ENCODE results near the gene PABPC1L. TPM values are rescaled to one million over a fixed set of nuclear protein-coding genes. Genes with fewer than 3 reads are reported as not detected.

The PABPC1L gene
- total RNA-seq, 2 experiments from 2014 or later, result 88.4 to 93.8 TPM

GRCh38 chr20:44979090-44979621 is 69.3 kb downstream of the PABPC1L start:
- H3K36me3 Mint-ChIP-seq (ENCODE audit: low read depth), result peaks cover 88% of the 10 kb centered on the region
- peak; percentile 82 for ATAC-seq
- peak overlapping the region; percentile 50 for H3K4me3 Mint-ChIP-seq

GRCh38 chr20:44981736-44982406 is 72.0 kb downstream of the PABPC1L start:
- no peak overlapping the region for H3K4me3 Mint-ChIP-seq
- H3K9me3 Mint-ChIP-seq, result no peaks in the 10 kb centered on the region
- ChIA-PET POLR2A (interaction anchor here (1.1 to 3.0 kb wide), 4 partner anchors 13 to 57 kb away, joined by 3 to 24 read pairs (median 4); no protein-coding TSS in a partner anchor), CTCF (interaction anchor here (1.1 to 3.1 kb wide), 3 partner anchors 11 to 29 kb away, joined by 3 to 9 read pairs (median 4); no protein-coding TSS in a partner anchor)
- H3K27me3 Mint-ChIP-seq, result no peaks in the 10 kb centered on the region
- peaks cover 74% of the 10 kb centered on the region for H3K4me1 Mint-ChIP-seq (ENCODE audit: low read depth)
- H3K36me3 Mint-ChIP-seq (ENCODE audit: low read depth), result peaks cover 75% of the 10 kb centered on the region
- intact Hi-C loops (cut with micrococcal nuclease), result no loop called here
- DNase-seq (no peak), ATAC-seq (peak; percentile 60)
- peak overlapping the region; percentile 96 for H3K27ac Mint-ChIP-seq
- TF ChIP-seq CTCF (IDR thresholded peaks at IDR 0.05), result no peak

More at GRCh38 chr20:44979090-44979621, 69.3 kb downstream of the PABPC1L start:
- no peak for TF ChIP-seq CTCF (IDR thresholded peaks at IDR 0.05)
- peaks cover 83% of the 10 kb centered on the region for H3K4me1 Mint-ChIP-seq (ENCODE audit: low read depth)
- ChIA-PET CTCF (interaction anchor here (0.8 to 2.1 kb wide), 9 partner anchors 9 to 117 kb away, joined by 3 to 11 read pairs (median 4); no protein-coding TSS in a partner anchor), POLR2A (interaction anchor here (0.8 to 4.2 kb wide), 5 partner anchors 11 to 71 kb away, joined by 3 to 55 read pairs (median 9); partner anchors contain the start of genes STK4 and TOMM34)
- peak overlapping the region; percentile 96 for H3K27ac Mint-ChIP-seq
- peak; percentile 86 for DNase-seq
- intact Hi-C loops (cut with micrococcal nuclease), result loop anchor here (1.0 kb wide), 1 partner anchor 12 kb away; no protein-coding TSS in a partner anchor
- no peaks in the 10 kb centered on the region for H3K9me3 Mint-ChIP-seq
- no peaks in the 10 kb centered on the region for H3K27me3 Mint-ChIP-seq

- no peaks in the 10 kb centered on the region for H3K9me3 Mint-ChIP-seq
- no peaks in the 10 kb centered on the region for H3K27me3 Mint-ChIP-seq
- intact Hi-C loops (cut with micrococcal nuclease), result no loop called here
- TF ChIP-seq CTCF (IDR thresholded peaks at IDR 0.05), result no peak
- DNase-seq (no peak), ATAC-seq (no peak)
- H3K36me3 Mint-ChIP-seq (ENCODE audit: low read depth), result peaks cover 71% of the 10 kb centered on the region
- ChIA-PET CTCF (interaction anchor here (1.0 to 3.1 kb wide), 2 partner anchors 12 to 28 kb away, joined by 5 to 9 read pairs; no protein-coding TSS in a partner anchor), POLR2A (interaction anchor here (0.9 to 3.0 kb wide), 2 partner anchors 14 to 24 kb away, joined by 3 to 24 read pairs; no protein-coding TSS in a partner anchor)
- H3K4me3 Mint-ChIP-seq, result no peak overlapping the region
- H3K27ac Mint-ChIP-seq, result peak overlapping the region; percentile 69
- peaks cover 67% of the 10 kb centered on the region for H3K4me1 Mint-ChIP-seq (ENCODE audit: low read depth)
Observed at GRCh38 chr20:44983093-44983674, 73.3 kb downstream of the PABPC1L start.

GRCh38 chr20:44988631-44989171 is 78.8 kb downstream of the PABPC1L start:
- CTCF ChIA-PET, result interaction anchor here (0.6 to 1.4 kb wide), 2 partner anchors 41 to 54 kb away, joined by 3 read pairs; no protein-coding TSS in a partner anchor
- POLR2A ChIA-PET, result interaction anchor here (1.8 to 2.6 kb wide), 3 partner anchors 17 to 29 kb away, joined by 5 to 15 read pairs (median 12); partner anchors contain the start of genes STK4 and TOMM34
- DNase-seq, result no peak
- Mint-ChIP-seq H3K27me3 (no peaks in the 10 kb centered on the region), H3K36me3 (ENCODE audit: low read depth) (peaks cover 58% of the 10 kb centered on the region), H3K4me3 (no peak overlapping the region), H3K4me1 (ENCODE audit: low read depth) (peaks cover 72% of the 10 kb centered on the region), H3K9me3 (no peaks in the 10 kb centered on the region), H3K27ac (peak overlapping the region; percentile 64)
- TF ChIP-seq CTCF (IDR thresholded peaks at IDR 0.05), result no peak
- intact Hi-C loops (cut with micrococcal nuclease), result no loop called here
- ATAC-seq, result no peak

Other genes with a start within 250 kb of the PABPC1L start
- not detected for gene CCN5, start 194.7 kb upstream of the PABPC1L start, total RNA-seq
- gene KCNK15, start 164.2 kb upstream of the PABPC1L start, total RNA-seq, result under 1 TPM; 0.25 to 0.29 TPM
- not detected for gene RIMS4, start 99.5 kb upstream of the PABPC1L start, total RNA-seq
- 100 to 1,000 TPM; 220 to 226 TPM for gene YWHAB, start 24.4 kb upstream of the PABPC1L start, total RNA-seq
- gene TOMM34, start 50.3 kb downstream of the PABPC1L start, total RNA-seq, result 10 to 100 TPM; 60.5 to 62.4 TPM
- 100 to 1,000 TPM; 154 to 165 TPM for gene STK4, start 56.5 kb downstream of the PABPC1L start, total RNA-seq
- gene KCNS1, start 191.1 kb downstream of the PABPC1L start, total RNA-seq, result under 1 TPM; 0.38 to 0.54 TPM
- not detected for gene WFDC5, start 205.1 kb downstream of the PABPC1L start, total RNA-seq
- gene WFDC12, start 214.4 kb downstream of the PABPC1L start, total RNA-seq, result not detected

Measured in activated CD8-positive, alpha-beta T cell treated with anti-CD3 and anti-CD28 coated beads for 36 hours (primary cell).